Activated naive CD4-positive, alpha-beta T cell treated with anti-CD3 and anti-CD28 coated beads, Interleukin-2, amount 50 U/mL, for 24 hours (primary cell): ENCODE data around the gene ZNF556.
"Not testable (repeated sequence)": the region's sequence is repeated elsewhere in the genome, so short reads cannot be mapped to it uniquely, and the experiment has no call there.

Source experiments
- H3K27ac Mint-ChIP-seq: one replicate; pipeline ENCODE4 v1.8.0; 2021; ENCODE audit warnings: mild to moderate bottlenecking, mixed read lengths
- H3K27me3 Mint-ChIP-seq: one replicate; pipeline ENCODE4 v1.8.0; 2021; ENCODE audit warnings: mixed read lengths
- H3K36me3 Mint-ChIP-seq: one replicate; pipeline ENCODE4 v1.8.0; 2021; ENCODE audit warnings: mixed read lengths
- H3K4me1 Mint-ChIP-seq: one replicate; pipeline ENCODE4 v1.8.0; 2021; ENCODE audit warnings: mixed read lengths
- H3K4me3 Mint-ChIP-seq: one replicate; pipeline ENCODE4 v1.8.0; 2021; ENCODE audit warnings: mild to moderate bottlenecking, mixed read lengths
- H3K9me3 Mint-ChIP-seq: one replicate; pipeline ENCODE4 v1.8.0; 2021; ENCODE audit warnings: mixed read lengths

ZNF556 gene

DNA sequence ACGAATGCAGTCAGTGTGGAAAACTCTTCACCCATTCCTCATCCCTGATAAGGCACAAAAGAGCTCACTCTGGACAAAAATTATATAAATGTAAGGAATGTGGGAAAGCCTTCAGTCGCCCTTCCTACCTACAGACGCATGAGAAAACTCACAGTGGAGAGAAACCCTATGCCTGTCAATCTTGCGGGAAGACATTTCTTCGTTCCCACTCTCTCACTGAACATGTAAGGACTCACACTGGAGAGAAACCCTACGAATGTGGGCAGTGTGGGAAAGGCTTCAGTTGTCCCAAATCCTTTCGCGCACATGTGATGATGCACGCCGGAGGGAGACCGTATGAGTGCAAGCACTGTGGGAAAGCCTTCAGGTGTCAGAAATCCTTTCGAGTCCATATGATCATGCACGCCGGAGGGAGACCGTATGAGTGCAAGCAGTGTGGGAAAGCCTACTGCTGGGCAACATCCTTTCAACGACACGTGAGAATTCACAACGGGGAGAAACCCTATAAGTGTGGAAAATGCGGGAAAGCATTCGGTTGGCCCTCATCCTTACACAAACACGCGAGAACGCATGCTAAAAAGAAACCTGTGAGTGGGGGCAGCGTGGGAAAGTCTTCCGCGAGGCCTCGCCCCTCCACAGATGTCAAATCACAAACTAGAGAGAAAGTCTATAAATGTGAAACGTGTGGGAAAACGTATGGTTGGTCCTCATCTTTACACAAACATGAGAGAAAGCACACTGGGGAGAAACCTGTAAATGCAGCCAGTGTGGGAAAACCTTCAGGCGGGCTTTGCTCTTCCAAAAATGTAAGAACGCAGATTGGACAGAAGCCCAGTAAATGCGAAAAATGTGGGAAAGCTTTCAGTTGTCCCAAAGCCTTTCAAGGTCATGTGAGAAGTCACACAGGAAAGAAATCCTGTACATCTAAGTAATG lies 10.5 kb downstream of the ZNF556 start:
- Mint-ChIP-seq H3K36me3 (peaks cover 2% of the 10 kb centered on the region), H3K27me3 (no peaks in the 10 kb centered on the region), H3K4me3 (no peak overlapping the region), H3K9me3 (no peaks in the 10 kb centered on the region), H3K27ac (no peak overlapping the region), H3K4me1 (no peaks in the 10 kb centered on the region)

DNA sequence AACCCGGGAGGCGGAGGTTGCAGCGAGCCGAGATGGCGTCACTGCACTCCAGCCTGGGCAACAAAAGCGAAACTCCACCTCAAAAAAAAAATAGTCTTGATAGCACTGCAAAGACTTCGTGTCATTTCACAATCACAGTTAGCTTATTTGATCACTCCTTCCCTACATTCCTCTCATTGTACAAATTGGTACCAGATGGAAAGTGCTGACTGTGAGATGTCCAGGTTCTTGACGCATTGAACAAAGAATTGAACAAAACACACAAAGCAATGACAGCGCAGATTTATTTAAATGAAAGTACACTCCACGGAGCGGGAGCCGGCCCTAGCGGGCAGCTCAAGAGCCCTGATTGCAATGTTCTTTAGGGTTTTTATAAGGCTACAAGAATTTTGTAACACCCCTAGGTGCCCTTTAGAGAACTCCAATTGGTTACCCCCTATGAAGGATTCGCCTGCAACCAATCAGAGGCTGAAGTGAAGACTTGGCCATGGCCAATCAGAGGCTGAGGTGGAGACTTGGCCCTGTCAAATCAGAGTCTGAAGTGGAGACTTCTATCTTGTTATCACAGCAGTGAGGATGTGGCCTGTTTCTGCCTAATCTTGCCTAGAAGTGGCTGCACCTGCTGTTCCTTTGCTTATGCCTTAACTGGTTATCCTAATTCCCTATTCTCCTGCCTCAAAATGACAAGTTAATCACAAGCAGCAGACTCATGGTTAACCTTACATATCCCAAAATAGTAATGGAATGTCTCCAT lies 16.7 kb downstream of the ZNF556 start:
- no peaks in the 10 kb centered on the region for H3K27me3 Mint-ChIP-seq
- H3K36me3 Mint-ChIP-seq: no peaks in the 10 kb centered on the region
- no peak overlapping the region for H3K27ac Mint-ChIP-seq
- H3K9me3 Mint-ChIP-seq: no peaks in the 10 kb centered on the region
- no peak overlapping the region for H3K4me3 Mint-ChIP-seq
- H3K4me1 Mint-ChIP-seq: peaks cover 5% of the 10 kb centered on the region

DNA sequence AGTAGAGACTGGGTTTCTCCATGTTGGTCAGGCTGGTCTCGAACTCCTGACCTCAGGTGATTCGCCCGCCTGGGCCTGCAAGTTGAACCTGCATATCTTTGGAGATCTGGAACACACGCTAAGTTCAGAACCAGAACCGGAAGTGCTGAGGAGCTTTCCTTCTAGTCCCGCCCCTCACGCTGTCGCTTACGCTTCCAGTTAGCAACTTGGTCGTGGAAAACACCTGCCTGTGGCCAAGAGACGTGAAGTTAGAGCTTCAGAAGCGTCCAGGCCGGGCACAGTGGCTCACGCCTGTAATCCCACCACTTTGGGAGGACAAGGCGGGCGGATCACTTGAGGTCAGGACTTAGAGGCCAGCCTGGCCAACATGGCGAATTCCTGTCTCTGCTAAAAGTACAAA lies 18.6 kb downstream of the ZNF556 start:
- Mint-ChIP-seq H3K4me3 (no peak overlapping the region), H3K4me1 (peaks cover 6% of the 10 kb centered on the region), H3K27me3 (no peaks in the 10 kb centered on the region), H3K9me3 (no peaks in the 10 kb centered on the region), H3K36me3 (no peaks in the 10 kb centered on the region), H3K27ac (no peak overlapping the region)

DNA sequence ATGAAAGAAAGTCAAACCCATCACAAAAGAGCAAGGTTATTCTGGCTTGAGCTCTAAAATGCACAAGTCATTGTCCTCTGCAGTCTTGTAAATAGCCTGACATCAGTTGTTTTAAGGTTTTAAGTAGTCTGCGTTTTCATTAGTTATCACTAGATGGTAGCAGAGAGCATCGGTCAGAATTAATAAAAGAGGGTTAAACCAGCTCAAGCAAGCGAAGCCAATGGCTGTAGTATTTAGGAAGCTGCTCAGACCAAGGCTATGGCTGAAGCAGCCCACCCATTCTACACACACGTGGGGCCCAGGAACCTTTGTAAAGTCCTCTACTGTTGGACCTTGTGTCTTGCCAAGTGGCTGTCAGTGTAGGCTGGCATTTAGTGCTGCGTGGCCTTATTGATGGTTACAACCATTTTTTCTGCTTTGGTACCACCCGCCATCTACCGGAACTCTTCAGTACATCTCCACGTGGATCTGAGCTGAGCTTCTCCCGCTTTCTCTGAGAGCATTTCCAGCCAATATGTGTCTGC lies 20.3 kb downstream of the ZNF556 start:
- no peak overlapping the region for H3K27ac Mint-ChIP-seq
- H3K36me3 Mint-ChIP-seq: no peaks in the 10 kb centered on the region
- H3K27me3 Mint-ChIP-seq: no peaks in the 10 kb centered on the region

DNA sequence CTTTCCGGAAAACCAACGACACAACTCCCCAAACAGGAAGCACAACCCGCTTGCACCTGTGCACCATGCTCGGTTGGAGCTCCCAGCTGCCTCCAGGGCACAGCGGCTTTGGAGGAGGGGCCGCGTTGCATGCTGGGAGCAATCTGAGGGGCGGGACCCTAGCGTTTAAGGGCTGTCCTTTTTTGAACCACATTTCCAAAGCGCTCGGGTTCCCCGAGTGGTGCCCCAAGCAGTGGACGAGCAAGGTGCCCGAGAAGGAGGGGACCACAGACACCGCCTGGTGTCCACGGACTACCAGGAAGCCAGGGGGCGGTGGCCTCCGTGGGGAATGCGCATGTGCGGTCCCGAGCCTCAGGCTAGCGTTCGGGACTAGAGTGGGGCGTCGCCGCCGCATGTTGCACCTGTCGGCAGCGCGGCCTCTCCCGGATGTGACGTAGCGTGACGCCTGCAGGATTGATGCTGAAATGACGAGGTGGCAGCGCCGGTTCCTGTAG lies 21.6 kb downstream of the ZNF556 start:
- Mint-ChIP-seq H3K9me3 (no peaks in the 10 kb centered on the region), H3K27ac (peak overlapping the region; percentile 23), H3K36me3 (no peaks in the 10 kb centered on the region), H3K4me1 (peaks cover 10% of the 10 kb centered on the region), H3K27me3 (no peaks in the 10 kb centered on the region), H3K4me3 (peak overlapping the region; percentile 51)

More for the DNA sequence above, 20.3 kb downstream of the ZNF556 start:
- Mint-ChIP-seq H3K9me3 (no peaks in the 10 kb centered on the region), H3K4me3 (no peak overlapping the region), H3K4me1 (peaks cover 10% of the 10 kb centered on the region)

DNA sequence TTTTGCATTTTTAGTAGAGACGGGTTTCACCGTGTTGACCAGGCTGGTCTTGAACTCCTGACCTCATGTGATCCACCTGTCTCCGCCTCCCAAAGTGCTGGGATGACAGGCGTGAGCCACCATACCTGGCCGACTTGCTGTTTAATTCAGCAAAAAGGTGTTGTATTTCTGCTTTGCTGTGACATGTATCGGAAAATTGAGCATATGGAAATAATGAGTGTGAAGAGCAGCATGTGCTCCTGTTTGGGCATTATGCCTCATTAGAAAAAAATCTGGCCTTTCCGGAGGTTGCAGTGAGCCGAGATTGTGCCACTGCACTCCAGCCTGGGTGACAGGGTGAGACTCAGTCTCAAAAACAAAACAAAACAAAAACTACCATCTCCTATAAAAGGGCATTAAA lies 23.4 kb downstream of the ZNF556 start:
- not testable (repeated sequence) for H3K27ac Mint-ChIP-seq, H3K4me1 Mint-ChIP-seq, H3K4me3 Mint-ChIP-seq, H3K27me3 Mint-ChIP-seq, H3K36me3 Mint-ChIP-seq, H3K9me3 Mint-ChIP-seq

DNA sequence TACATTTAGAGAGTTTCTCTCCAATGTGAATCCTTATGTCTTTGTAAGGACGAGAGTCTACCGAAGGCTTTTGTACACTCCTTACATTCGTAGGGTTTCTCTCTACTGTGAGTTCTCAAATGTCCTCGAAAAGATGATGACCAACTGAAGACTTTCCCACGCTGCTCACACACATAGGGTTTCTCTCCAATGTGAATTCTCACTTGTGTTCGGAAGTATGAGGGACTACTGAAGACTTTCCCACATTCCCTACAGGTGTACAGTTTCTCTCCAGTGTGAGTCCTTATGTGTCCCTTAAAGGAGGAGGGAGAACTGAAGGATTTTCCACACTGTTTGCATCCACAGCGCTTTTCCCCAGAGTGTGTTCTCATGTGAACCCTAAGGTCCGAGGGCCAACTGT lies 29.6 kb downstream of the ZNF556 start:
- Mint-ChIP-seq H3K27me3 (no peaks in the 10 kb centered on the region), H3K4me3 (no peak overlapping the region), H3K27ac (no peak overlapping the region), H3K4me1 (peaks cover 8% of the 10 kb centered on the region), H3K36me3 (no peaks in the 10 kb centered on the region), H3K9me3 (no peaks in the 10 kb centered on the region)

DNA sequence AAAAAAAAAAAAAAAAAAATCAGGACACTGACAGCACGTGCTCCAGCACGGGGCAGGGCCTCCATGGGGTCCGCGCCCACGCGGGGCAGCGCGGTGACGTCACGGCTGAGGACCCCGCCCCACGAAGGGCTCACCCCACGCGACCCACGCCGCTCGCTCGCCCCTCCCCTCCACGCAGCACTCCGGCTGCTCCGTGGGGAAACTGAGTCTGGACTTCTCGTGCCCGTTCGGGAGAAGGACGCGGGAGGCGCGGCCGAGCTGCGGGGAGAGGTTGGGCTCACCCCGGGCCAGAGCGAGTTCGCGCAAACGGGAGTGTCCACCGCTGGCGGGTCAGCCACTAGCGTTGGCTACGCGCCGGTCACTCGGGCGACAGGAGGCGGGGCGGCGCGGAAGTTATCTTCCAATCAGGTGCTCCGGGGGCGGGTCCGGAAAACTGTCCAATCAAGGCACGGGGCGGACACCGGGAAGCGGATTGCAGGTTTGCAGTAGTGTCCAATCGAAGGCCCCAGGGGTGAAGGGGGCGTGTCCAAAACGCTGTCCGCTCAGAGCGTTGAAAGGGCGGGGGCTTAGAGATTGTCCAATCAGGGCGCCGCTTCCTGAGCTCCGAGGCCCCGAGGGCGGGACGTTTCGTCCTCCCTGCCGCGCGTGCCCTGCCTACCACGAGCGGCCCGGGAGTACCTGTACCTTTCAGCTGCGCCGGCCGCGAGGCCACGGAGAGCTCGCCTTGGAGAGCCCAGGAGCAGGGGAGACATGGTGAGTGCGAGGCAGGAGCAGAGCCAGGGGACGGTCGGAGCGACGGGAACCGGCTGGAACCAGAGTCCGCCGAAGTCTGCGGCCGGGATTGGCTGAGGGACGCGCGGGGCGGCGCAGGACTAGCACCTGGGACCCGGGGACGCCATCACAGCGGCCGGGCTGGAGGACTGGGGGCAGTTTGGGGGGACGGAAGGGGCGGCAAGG lies 33.4 kb downstream of the ZNF556 start, which contains the start of gene ZNF57:
Gene ZNF57, plus strand, starts transcription at position 633 of the 957 bp plus-strand sequence. Its CDS starts 118 bp downstream, at position 751.
- peak within 1 kb of the TSS; percentile 95 for H3K27ac Mint-ChIP-seq
- peak within 1 kb of the TSS; percentile 99 for H3K4me3 Mint-ChIP-seq
- H3K27me3 Mint-ChIP-seq: no peaks in the 10 kb centered on the region
- H3K9me3 Mint-ChIP-seq: no peaks in the 10 kb centered on the region
- no peaks in the 10 kb centered on the region for H3K36me3 Mint-ChIP-seq
- H3K4me1 Mint-ChIP-seq: peaks cover 22% of the 10 kb centered on the region

DNA sequence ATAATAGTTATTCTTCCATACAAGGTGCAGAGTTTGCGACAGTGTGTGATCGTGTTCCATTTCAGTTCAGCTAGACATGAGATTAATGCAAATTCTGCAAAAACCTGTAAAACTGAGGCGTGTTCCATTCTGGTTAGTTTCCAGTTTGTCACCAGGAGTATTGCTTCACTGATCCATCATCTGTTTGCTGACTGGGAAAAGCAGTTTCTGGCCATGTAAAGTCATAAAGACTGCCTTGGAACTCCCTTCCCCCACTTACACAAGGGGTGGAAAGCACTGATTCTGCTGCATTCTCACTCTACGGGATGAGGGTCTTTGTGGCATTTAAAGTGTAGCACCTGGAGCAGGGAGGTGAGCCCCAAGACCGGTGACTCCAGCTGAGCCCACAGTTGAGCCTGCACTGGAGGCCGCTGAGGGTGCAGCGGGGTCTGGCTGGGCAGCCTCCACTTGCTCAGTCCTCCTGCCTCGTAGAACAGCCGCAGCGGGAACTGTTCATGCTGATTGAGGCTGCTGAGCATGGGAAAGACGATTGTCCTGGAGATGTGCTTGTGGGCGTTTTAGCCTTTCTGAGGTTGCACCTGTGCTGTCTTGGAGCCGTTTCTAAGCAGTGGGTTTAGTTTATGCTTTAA lies 35.6 kb downstream of the ZNF556 start:
- Mint-ChIP-seq H3K4me3 (peak overlapping the region; percentile 99), H3K9me3 (no peaks in the 10 kb centered on the region), H3K4me1 (peaks cover 36% of the 10 kb centered on the region), H3K27me3 (no peaks in the 10 kb centered on the region), H3K27ac (no peak overlapping the region), H3K36me3 (no peaks in the 10 kb centered on the region)

DNA sequence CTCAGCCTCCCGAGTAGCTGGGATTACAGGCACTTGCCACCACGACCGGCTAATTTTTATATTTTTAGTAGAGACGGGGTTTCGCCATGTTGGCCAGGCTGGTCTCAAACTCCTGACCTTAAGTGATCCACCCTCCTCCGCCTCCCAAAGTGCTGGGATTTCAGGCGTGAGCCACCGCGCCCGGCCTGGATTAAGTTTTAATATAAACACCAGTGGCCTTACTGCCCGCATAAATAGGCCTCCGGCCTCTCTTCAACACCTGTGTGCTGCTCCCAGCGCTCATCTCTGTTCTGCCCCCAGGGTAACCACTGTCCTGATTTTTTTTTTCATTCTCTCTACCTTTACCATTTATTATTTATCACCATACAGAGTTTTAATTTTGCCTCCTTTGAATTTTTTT lies 36.2 kb downstream of the ZNF556 start:
- H3K27me3 Mint-ChIP-seq, H3K27ac Mint-ChIP-seq, H3K4me3 Mint-ChIP-seq, H3K36me3 Mint-ChIP-seq, H3K9me3 Mint-ChIP-seq: not testable (repeated sequence)
- peaks cover 39% of the 10 kb centered on the region for H3K4me1 Mint-ChIP-seq

DNA sequence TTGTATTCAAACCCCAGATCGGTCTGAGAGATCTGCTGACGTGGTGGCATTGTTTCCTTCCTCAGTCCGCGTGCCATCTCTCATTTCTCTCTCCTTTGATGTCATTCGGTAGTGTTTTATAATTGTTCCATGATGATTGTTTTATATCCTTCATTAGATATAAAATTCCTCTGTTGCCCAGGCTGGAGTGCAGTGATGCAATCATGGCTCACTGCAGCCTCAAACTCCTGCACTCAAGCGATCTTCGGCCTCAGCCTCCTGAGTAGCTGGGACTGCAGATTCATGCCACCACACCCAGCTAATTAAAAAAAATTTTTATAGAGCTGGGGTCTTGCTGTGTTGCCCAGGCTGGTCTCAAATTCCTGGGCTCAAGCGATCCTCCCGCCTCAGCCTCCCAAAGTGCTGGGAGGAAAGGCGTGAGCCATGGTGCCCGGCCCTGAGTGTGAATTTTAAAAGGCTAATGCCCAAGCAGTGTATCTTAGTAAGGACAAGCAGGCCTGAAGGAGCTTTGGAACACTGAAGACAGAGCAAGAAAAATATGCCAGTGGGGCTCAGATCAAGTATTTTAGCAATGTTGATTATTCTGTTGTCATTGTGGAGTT lies 38.9 kb downstream of the ZNF556 start:
- H3K9me3 Mint-ChIP-seq: no peaks in the 10 kb centered on the region
- peaks cover 49% of the 10 kb centered on the region for H3K4me1 Mint-ChIP-seq
- no peaks in the 10 kb centered on the region for H3K27me3 Mint-ChIP-seq
- no peak overlapping the region for H3K27ac Mint-ChIP-seq
- peaks cover 4% of the 10 kb centered on the region for H3K36me3 Mint-ChIP-seq
- H3K4me3 Mint-ChIP-seq: no peak overlapping the region

DNA sequence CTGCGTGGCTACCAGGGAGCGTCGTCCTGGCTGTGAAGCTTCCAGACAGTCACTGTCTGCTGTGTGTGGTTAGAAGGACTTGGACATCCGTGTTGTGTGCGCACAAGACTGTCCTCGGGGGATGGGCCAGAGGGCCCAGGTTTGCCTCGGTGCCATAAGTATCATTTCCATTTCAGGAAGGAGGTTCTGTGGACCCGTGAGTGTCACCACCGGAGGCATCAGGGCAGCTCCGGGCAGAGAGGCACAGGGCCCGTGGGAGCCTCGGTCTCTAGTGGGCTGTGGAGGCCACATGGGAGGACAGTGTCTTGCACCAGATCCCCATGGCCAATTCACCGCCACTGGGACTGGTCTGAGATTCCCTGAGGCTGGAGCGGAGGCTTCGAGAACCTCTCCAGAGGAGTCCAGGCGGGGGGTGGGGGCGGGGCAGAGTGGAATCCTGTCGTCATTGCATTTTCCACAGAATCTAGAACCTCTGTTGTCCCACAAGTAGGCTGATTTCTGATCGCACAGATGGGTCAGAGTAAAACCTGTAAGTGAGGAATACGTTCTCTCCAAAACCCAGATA lies 39.6 kb downstream of the ZNF556 start:
- Mint-ChIP-seq H3K4me3 (no peak overlapping the region), H3K36me3 (peaks cover 6% of the 10 kb centered on the region), H3K27me3 (no peaks in the 10 kb centered on the region), H3K9me3 (no peaks in the 10 kb centered on the region), H3K4me1 (peaks cover 48% of the 10 kb centered on the region), H3K27ac (no peak overlapping the region)

DNA sequence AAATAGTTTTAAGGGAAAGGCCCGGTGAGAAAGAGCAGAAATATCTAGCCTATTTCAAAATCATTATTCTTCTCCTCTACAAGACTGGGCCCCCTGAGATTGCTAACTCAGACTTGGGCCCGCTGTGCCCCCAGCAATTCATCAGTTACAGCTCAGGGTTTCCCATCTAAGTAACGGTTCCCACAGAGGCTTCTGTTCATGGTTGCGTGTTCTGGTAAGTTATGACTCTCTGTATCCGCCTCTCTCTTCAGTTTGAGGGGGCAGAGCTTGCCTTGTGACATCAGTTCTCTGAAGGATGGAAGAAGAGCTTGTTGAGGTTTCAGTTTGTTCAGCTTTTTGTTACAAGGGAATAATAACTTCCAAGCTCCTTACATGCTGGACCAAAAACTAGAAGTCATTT lies 45.2 kb downstream of the ZNF556 start:
- H3K27ac Mint-ChIP-seq: no peak overlapping the region
- H3K9me3 Mint-ChIP-seq: no peaks in the 10 kb centered on the region
- peaks cover 28% of the 10 kb centered on the region for H3K36me3 Mint-ChIP-seq
- H3K27me3 Mint-ChIP-seq: no peaks in the 10 kb centered on the region
- peaks cover 39% of the 10 kb centered on the region for H3K4me1 Mint-ChIP-seq
- H3K4me3 Mint-ChIP-seq: peak overlapping the region; percentile 23
